ENCODE results near the gene BMP7.
"Not testable (repeated sequence)": the region's sequence is repeated elsewhere in the genome, so short reads cannot be mapped to it uniquely, and the experiment has no call there.

Gene BMP7

DNA sequence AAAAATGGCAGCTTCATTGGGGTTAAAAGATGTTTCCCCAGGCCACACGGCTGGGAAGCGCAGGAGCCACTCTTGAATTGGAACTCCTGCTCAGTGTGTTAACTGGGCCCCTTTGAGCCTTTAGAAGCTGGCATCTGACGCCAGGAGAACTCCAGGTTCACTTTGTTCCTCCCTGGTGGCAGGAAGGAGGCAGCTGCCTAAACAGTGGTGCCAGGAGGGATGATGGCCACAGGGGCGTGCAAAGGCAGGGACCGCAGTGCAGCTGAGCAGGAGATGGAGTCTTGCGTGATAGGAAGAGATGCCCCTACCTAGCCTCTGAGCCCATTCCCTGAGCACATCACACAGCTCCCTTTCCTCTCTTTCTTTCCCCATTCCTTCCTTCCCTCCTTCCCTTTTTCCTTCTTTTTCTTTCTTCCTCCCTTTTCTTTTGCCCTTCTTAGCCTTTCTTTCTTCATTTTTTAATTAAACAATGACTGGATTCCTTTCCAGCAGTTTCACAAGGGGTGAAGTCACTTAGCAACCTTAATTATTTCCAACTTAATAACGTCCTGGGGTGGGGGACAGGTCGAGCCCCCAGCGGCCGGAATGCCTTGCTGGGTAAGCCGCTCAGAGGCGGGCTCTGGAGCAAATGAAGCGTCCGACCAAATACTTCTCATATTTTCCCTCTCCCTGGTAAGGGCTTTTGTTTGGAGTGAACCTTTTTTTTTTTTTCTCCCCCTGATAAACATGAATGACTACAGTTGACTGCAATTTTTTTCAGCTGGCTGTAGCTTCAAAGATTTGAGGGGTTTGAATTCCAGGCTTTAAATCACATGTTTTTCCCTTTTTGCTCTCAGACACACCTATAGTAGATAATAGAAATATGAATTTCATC, 20.8 kb upstream of the BMP7 start:
- no peak for DNase-seq

- no peak for DNase-seq
These were observed 17.4 kb upstream of the BMP7 start for GRCh38 chr20:57283860-57284259.

- DNase-seq: peak; percentile 67
These were observed 16.4 kb upstream of the BMP7 start for GRCh38 chr20:57282670-57283361.

GRCh38 chr20:57281900-57282299, 15.5 kb upstream of the BMP7 start:
- no peak for DNase-seq

DNA sequence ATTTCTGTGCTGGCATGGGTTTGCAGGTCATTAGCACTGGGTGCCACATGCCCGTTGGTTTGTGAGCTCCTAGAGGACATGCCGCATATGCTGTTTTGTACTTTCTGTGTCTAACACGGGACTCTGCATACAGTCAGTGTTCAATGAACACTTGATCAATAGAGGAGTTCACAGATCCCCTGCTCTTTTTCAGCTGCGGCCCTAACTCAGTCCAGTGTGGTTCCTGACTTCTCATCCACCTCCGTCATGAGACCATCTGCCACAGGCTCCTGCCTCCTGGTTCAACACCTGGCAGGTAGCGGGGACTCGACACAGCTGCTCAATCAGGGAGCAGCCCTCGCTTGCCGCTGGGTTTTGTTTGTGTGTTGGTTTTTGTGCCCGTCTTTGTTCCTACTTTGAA, 13.8 kb upstream of the BMP7 start:
- DNase-seq: no peak

DNA sequence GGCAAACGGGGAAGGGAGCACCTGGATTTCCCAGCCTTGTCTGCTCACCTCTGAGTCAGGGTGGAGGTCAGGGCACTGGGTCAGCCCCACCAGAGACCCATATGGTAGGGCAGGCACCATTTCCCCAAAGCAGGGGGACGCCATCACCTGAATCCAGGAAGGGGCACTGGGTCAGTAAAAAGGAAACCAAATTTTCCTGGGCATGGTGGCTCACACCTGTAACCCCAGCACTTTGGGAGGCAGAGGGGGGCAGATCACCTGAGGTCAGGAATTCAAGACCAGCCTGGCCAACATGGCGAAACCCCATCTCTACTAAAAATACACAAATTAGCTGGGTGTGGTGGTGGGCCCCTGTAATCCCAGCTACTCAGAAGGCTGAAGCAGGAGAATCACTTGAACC, 13.1 kb upstream of the BMP7 start:
- DNase-seq: not testable (repeated sequence)

- no peak for DNase-seq
These were observed 12.0 kb upstream of the BMP7 start for GRCh38 chr20:57278457-57278856.

DNA sequence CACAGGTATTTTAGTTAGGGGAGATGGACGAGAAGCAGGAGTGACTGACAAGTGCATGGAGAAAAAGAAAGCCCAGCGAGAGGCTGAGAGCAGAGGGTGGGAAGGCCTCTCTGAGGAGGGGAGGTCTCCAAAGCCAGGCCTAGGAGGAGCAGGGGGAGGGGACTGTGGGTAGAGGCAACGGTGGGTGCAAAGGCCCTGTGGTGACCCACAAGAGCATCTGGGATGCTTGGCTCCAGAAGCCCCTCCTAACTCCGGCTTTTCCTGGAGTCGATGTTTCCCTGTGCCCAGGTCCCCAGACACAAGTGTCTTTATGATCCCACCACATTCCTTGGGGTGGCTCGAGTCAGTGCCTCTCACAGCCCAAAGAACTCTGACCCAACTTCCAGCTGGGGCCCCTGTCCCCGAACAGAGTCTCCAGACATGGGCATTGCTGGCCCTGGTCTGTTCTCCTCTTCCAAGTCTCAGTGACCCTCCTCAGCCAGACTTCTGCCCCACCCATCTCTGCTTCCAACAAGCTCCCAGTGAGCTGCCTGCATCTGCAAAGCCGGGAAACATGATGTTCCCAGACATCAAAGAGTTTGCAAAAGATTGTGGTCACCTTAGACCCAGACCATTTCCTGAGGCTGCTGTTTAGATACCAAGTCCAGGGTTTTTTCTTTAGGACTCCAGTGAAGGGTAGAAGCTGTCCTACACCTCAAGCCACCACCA, 11.1 kb upstream of the BMP7 start:
- DNase-seq: no peak

GRCh38 chr20:57276221-57276620, 9.8 kb upstream of the BMP7 start:
- DNase-seq: no peak

GRCh38 chr20:57275813-57276212, 9.4 kb upstream of the BMP7 start:
- DNase-seq: no peak

GRCh38 chr20:57275334-57275733, 8.9 kb upstream of the BMP7 start:
- DNase-seq: no peak

- DNase-seq: no peak
These were observed 8.4 kb upstream of the BMP7 start for GRCh38 chr20:57274846-57275245.

GRCh38 chr20:57274299-57274698, 7.9 kb upstream of the BMP7 start:
- DNase-seq: no peak

DNA sequence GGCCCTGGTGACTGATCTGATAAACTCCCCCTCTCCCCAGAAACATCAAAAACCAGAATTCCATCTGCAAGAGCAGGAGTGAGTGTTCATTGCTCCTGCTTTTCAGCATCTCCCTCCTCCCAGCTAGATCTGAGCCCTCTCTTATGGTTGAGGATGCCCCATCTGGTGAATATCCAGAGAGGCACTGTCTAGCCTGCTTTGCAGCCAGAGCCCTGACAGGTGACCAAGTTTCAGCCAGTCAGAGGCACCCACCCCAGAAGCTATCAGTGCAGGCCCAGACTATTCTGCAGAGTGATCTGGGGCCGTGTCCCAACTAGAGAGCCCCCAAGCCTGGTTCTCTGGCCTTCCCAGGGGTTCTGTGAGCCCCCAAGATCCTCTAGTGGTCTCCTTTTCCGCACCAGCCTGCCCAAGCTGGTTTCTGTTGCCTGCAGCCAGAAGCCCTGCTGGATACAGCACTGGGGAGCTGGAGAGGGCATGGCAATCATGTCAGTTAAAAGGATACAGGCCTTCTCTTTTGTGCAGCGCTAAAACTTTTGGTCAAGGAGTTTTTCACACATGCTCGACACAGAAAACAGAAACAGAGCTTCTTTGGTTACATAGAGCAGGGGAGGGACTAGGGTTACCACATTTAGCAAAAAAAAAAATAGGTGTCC, 6.6 kb upstream of the BMP7 start:
- DNase-seq: no peak

GRCh38 chr20:57270204-57270984, 4.0 kb upstream of the BMP7 start:
- no peak for DNase-seq

- no peak for DNase-seq
These were observed 2.9 kb upstream of the BMP7 start for GRCh38 chr20:57269148-57269984.

- DNase-seq: no peak
These were observed 2.1 kb upstream of the BMP7 start for GRCh38 chr20:57268399-57269076.

GRCh38 chr20:57267158-57267821, 849 bp upstream of the BMP7 start:
- DNase-seq: no peak

DNA sequence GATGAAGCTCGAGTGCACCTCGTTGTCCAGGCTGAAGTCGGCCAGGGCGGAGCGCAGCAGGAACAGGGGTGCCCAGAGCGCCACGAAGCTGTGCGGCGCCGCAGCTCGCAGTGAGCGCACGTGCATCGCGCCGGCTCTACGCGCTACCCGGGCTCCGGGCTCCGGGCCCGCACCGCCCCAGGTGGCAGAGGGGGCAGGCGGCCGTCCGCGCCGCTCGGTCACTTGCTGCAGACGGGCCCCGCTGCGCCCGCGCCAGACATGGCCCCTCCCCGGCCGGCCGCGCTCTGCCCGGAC, 497 bp downstream of the BMP7 start:
- DNase-seq: no peak

DNA sequence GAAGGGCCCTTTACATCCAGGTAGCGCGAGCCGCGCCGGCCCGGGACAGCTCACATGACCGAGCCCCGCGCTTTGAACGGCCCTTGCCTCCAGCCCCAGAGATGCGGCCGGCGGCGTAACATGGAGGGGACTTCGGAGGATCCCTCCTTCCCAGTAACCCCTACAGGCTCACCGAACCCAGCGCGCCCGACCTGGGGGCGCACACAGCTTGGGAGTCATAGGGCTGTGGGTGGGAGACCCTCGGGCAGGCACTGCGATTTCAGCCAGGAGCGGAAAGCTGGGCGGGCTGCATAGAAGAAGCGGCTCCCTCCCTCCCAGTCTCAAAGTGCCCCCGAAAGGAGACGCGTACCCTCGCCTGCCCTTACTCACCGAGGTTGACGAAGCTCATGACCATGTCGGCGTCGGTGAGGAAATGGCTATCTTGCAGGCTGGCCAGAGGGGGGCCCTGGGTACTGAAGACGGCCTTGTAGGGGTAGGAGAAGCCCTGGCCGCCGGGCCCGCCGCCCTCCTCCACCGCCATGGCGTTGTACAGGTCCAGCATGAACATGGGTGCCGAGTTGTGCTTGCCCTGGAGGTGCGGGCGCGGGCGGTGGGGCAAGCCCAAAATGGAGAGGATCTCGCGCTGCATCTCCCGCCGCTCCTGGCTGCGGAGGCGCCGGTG, 975 bp downstream of the BMP7 start:
- DNase-seq: no peak

All from femur (tissue), 1 donor.